K562 (cell line): ENCODE results near the gene SLC4A2. TPM values are rescaled to one million over a fixed set of nuclear protein-coding genes. Genes with fewer than 3 reads are reported as not detected.

Source experiments
- DIDO1 ChIP-seq: fragments of 450-650 bp; IDR thresholded peaks from 2 replicates; pipeline ENCODE4 v1.6.1; 2016; ENCODE audit warnings: low read depth, missing biosample characterization, missing genetic modification characterization
- E2F3 ChIP-seq: fragments of 250-450 bp; sonication (Bioruptor Pico); IDR thresholded peaks from 2 replicates; pipeline ENCODE4 v1.4.0; 2020; ENCODE audit warnings: mild to moderate bottlenecking
- FOXK1 ChIP-seq: sonication (generic); formaldehyde crosslinking; IDR thresholded peaks from 2 replicates; pipeline ENCODE4 v1.8.0; 2022; ENCODE audit warnings: missing genetic modification reagents, mild to moderate bottlenecking, borderline replicate concordance
- GATA2 ChIP-seq: sonication (generic); formaldehyde crosslinking; IDR thresholded peaks from 2 replicates; pipeline ENCODE4 v1.4.0; 2020; ENCODE audit warnings: mild to moderate bottlenecking, missing genetic modification reagents
- KLF13 ChIP-seq: fragments of 450-650 bp; IDR thresholded peaks from 2 replicates; pipeline ENCODE4 v1.6.1; 2016; ENCODE audit warnings: missing genetic modification characterization, low read depth, mild to moderate bottlenecking, missing compliant biosample characterization, moderate library complexity, borderline replicate concordance
- NEUROD1 ChIP-seq: fragments of 150-350 bp; IDR thresholded peaks from 2 replicates; pipeline ENCODE4 v1.6.1; 2014; ENCODE audit warnings: borderline replicate concordance, low read length, low read depth; ENCODE audit not compliant: partially characterized antibody
- RBBP5 ChIP-seq: fragments of 200-600 bp; sonication (generic); IDR thresholded peaks from 2 replicates; pipeline ENCODE4 v1.6.1; 2012; ENCODE audit warnings: borderline replicate concordance, mild to moderate bottlenecking, low read length, control low read depth, inconsistent platforms; ENCODE audit not compliant: insufficient read depth, poor library complexity, severe bottlenecking
- SIX5 ChIP-seq, 2 experiments: IDR thresholded peaks; 2 replicates each; pipeline ENCODE4 v1.6.1; 2011; ENCODE audit warnings: low read length in 2 of 2, borderline replicate concordance in 1 of 2, low read depth in 1 of 2, mild to moderate bottlenecking in 1 of 2, moderate library complexity in 1 of 2; ENCODE audit not compliant: insufficient read depth in 1 of 2
- TAL1 ChIP-seq: fragments of 450-650 bp; IDR thresholded peaks from 2 replicates; pipeline ENCODE4 v1.6.1; 2016; ENCODE audit warnings: mild to moderate bottlenecking
- ZNF695 ChIP-seq: fragments of 450-650 bp; formaldehyde crosslinking; IDR thresholded peaks from 2 replicates; pipeline ENCODE4 v1.4.0; 2020; ENCODE audit warnings: mild to moderate bottlenecking, moderate library complexity
- polyA plus RNA-seq, 8 experiments: library from polyadenylated mRNA; depleted of rRNA in 4 of 8; stranded (reverse) in 5 of 8; unstranded in 3 of 8; fragments of >200 nt; fragmentation: Nextera tagmentation in 2 of 8; fragmentation: Illumina TruSeq in 1 of 8; extraction: Ambion mirVana in 2 of 8; extraction: Trizol in 1 of 8; gene quantifications; 2 replicates each; pipeline versions ENCODE4 v1.2.1 to v1.2.3, GENCODE V29; 2011 to 2014; ENCODE audit warnings: inconsistent platforms in 1 of 8, missing spikeins in 1 of 8
- total RNA-seq, 7 experiments: library from RNA; depleted of rRNA in 6 of 7; stranded (reverse); fragments of >200 nt in 6 of 7; fragmentation: Illumina TruSeq in 2 of 7; extraction: Trizol in 2 of 7; gene quantifications; 2 replicates each; pipeline versions ENCODE4 v1.2.1 to v1.2.3, GENCODE V29; 2011 to 2021; ENCODE audit warnings: low replicate concordance in 1 of 7
- TF ChIP-seq, protein P1 (sequence below), 2 experiments: fragments of 450-650 bp; formaldehyde crosslinking in 1 of 2; IDR thresholded peaks; 2 replicates each; pipeline versions ENCODE4 v1.4.0 to v1.6.1; 2014 to 2020; ENCODE audit warnings: mild to moderate bottlenecking in 2 of 2, borderline replicate concordance in 1 of 2, low read depth in 1 of 2
- TF ChIP-seq, protein P2 (sequence below): sonication (generic); formaldehyde crosslinking; IDR thresholded peaks from 2 replicates; pipeline ENCODE4 v1.5.0; 2020; ENCODE audit warnings: missing genetic modification reagents
- TF ChIP-seq, protein P3 (sequence below), 2 experiments: IDR thresholded peaks; 2 replicates each; pipeline ENCODE4 v1.6.1; 2012; ENCODE audit warnings: improper control_type of control experiment in 2 of 2, low read depth in 2 of 2, low read length in 2 of 2, borderline replicate concordance in 1 of 2
- TF ChIP-seq, protein P4 (sequence below): fragments of 250-450 bp; sonication (Bioruptor Pico); IDR thresholded peaks from 2 replicates; pipeline ENCODE4 v1.8.0; 2022; ENCODE audit warnings: moderate library complexity, mild to moderate bottlenecking, inconsistent platforms

Gene SLC4A2
- total and polyA plus RNA-seq, 9 of the 15 experiments (the other 6 are each of a cell fraction or from before 2014, with no cell fraction given): 11.4 to 375 (median 130) TPM

DNA sequence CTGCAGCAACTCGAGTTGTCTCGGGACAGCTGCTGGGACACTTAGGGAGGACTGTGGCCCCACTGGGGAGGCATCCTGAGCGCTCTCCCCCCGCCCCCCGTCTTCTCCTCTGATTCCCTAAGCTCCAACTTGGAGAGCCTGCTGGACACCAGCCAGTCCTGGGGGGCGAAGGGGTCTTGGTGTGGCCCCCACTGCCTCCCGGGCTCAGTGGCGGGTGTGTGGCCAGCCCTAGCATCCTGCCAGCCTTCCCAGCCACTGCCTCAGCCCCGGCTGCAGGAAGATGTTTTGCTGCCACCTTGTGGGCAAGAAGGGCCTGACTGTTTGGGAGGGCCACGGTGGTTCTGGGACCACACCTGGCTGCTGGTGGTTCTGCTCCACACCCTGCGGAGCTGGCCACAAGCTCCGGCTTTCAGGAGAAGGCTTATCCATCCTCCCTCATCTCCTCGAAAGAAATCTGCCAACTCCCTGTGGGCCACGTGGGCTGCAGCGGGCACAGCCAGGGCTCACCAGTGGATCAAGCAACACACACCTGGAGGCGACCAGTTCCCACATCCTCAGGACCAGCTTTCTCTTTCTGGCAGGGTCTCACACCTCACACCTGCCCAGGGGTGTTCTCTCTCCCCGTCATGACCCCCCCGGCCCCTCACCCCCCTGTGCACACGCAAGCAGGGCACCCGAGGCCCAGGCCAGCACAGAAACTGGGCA, 51.7 kb downstream of the SLC4A2 start (continued):
- TF ChIP-seq, protein P1, sequence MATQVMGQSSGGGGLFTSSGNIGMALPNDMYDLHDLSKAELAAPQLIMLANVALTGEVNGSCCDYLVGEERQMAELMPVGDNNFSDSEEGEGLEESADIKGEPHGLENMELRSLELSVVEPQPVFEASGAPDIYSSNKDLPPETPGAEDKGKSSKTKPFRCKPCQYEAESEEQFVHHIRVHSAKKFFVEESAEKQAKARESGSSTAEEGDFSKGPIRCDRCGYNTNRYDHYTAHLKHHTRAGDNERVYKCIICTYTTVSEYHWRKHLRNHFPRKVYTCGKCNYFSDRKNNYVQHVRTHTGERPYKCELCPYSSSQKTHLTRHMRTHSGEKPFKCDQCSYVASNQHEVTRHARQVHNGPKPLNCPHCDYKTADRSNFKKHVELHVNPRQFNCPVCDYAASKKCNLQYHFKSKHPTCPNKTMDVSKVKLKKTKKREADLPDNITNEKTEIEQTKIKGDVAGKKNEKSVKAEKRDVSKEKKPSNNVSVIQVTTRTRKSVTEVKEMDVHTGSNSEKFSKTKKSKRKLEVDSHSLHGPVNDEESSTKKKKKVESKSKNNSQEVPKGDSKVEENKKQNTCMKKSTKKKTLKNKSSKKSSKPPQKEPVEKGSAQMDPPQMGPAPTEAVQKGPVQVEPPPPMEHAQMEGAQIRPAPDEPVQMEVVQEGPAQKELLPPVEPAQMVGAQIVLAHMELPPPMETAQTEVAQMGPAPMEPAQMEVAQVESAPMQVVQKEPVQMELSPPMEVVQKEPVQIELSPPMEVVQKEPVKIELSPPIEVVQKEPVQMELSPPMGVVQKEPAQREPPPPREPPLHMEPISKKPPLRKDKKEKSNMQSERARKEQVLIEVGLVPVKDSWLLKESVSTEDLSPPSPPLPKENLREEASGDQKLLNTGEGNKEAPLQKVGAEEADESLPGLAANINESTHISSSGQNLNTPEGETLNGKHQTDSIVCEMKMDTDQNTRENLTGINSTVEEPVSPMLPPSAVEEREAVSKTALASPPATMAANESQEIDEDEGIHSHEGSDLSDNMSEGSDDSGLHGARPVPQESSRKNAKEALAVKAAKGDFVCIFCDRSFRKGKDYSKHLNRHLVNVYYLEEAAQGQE (IDR thresholded peaks at IDR 0.05; ENCODE audit: borderline replicate concordance): peak; percentile 88
- TF ChIP-seq, protein P1 (CRISPR knock-in tag; IDR thresholded peaks at IDR 0.05; ENCODE audit: low read depth): no peak
- TF ChIP-seq, protein P2, sequence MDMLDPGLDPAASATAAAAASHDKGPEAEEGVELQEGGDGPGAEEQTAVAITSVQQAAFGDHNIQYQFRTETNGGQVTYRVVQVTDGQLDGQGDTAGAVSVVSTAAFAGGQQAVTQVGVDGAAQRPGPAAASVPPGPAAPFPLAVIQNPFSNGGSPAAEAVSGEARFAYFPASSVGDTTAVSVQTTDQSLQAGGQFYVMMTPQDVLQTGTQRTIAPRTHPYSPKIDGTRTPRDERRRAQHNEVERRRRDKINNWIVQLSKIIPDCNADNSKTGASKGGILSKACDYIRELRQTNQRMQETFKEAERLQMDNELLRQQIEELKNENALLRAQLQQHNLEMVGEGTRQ (CRISPR knock-in tag): no peak
- peak; percentile 27 for TF ChIP-seq NEUROD1
- no peak for TF ChIP-seq RBBP5
- TF ChIP-seq, protein P3, sequence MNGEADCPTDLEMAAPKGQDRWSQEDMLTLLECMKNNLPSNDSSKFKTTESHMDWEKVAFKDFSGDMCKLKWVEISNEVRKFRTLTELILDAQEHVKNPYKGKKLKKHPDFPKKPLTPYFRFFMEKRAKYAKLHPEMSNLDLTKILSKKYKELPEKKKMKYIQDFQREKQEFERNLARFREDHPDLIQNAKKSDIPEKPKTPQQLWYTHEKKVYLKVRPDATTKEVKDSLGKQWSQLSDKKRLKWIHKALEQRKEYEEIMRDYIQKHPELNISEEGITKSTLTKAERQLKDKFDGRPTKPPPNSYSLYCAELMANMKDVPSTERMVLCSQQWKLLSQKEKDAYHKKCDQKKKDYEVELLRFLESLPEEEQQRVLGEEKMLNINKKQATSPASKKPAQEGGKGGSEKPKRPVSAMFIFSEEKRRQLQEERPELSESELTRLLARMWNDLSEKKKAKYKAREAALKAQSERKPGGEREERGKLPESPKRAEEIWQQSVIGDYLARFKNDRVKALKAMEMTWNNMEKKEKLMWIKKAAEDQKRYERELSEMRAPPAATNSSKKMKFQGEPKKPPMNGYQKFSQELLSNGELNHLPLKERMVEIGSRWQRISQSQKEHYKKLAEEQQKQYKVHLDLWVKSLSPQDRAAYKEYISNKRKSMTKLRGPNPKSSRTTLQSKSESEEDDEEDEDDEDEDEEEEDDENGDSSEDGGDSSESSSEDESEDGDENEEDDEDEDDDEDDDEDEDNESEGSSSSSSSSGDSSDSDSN (IDR thresholded peaks at IDR 0.05; ENCODE audit: borderline replicate concordance in 1 of 2, low read depth in 2 of 2, low read length in 2 of 2): no peak
- TF ChIP-seq SIX5 (IDR thresholded peaks at IDR 0.05; ENCODE audit: borderline replicate concordance in 1 of 2, insufficient read depth in 1 of 2, low read depth in 1 of 2, low read length in 2 of 2): no peak
- no peak for TF ChIP-seq FOXK1 (CRISPR knock-in tag)
- TF ChIP-seq KLF13 (tag): no peak
- no peak for TF ChIP-seq ZNF695 (CRISPR knock-in tag)
- no peak for TF ChIP-seq TAL1
- no peak for TF ChIP-seq GATA2 (CRISPR knock-in tag)
- no peak for TF ChIP-seq DIDO1 (tag)
- TF ChIP-seq E2F3: 0 out of 2 replicates have a peak, but pooled peaks have one; percentile 30
- TF ChIP-seq, protein P4, sequence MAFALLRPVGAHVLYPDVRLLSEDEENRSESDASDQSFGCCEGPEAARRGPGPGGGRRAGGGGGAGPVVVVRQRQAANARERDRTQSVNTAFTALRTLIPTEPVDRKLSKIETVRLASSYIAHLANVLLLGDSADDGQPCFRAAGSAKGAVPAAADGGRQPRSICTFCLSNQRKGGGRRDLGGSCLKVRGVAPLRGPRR (CRISPR knock-in tag): no peak
